Body of pancreas (tissue), 4 donors: Measurements from ENCODE around the gene GLT6D1. TPM values are rescaled to one million over a fixed set of nuclear protein-coding genes. Genes with fewer than 3 reads are reported as not detected.

ENCODE experiments used
- ATAC-seq: fragments of 150-250 bp; one replicate; pipeline ENCODE4 v1.9.1; 2016
- DNase-seq, 4 donors: peaks; one replicate each; pipeline ENCODE4 v3.0.0-alpha.2; 2019
- H3K27ac ChIP-seq, 4 donors: fragments of 200-600 bp; sonication (generic); 1 replicate in 3 of 4; 2 replicates in 1 of 4; pipeline versions ENCODE4 v1.5.1 to v1.6.1; 2016 to 2019; ENCODE audit warnings: mild to moderate bottlenecking in 1 of 4, mixed read lengths in 1 of 4, moderate library complexity in 1 of 4
- H3K27me3 ChIP-seq, 2 donors: fragments of 200-600 bp; sonication (generic); one replicate each; pipeline ENCODE4 v1.6.0; 2016; ENCODE audit warnings: mild to moderate bottlenecking in 1 of 2
- H3K36me3 ChIP-seq, 2 donors: fragments of 200-600 bp; sonication (generic); replicated peaks in 1 of 2; 2 replicates each; pipeline ENCODE4 v1.5.1; 2016; ENCODE audit warnings: low read depth in 2 of 2; ENCODE audit not compliant: insufficient read depth in 1 of 2
- H3K4me1 ChIP-seq: fragments of 200-600 bp; sonication (generic); one replicate; pipeline ENCODE4 v1.6.0; 2016
- H3K4me3 ChIP-seq, 2 donors: fragments of 200-600 bp; sonication (generic); 1 replicate in 1 of 2; 2 replicates in 1 of 2; pipeline ENCODE4 v1.5.1; 2016 to 2019
- H3K9me3 ChIP-seq, 3 donors: fragments of 200-600 bp; sonication (generic); 1 replicate in 2 of 3; 2 replicates in 1 of 3; pipeline ENCODE4 v1.5.1; 2016
- POLR2A ChIP-seq, 3 donors: fragments of 450-650 bp; IDR thresholded peaks; one replicate each; pipeline ENCODE4 v1.6.1; 2016; ENCODE audit warnings: antibody characterized with exemption in 3 of 3, mild to moderate bottlenecking in 2 of 3
- WGBS, 2 donors: methylation state at CpG; one replicate each; pipeline ENCODE4 v1.1.5; 2017; 5-methylcytosine and 5-hydroxymethylcytosine counted together
- intact Hi-C: fragments of 100-400 bp; cut with DNase I; formaldehyde crosslinking; loops from one replicate; pipeline ENCODE4 v1.15.1; 2023
- total RNA-seq, 2 donors: library from RNA; depleted of rRNA; stranded (reverse); fragments of >200 nt; gene quantifications; one replicate each; pipeline ENCODE4 v1.1.0, GENCODE V29; 2016
- TF ChIP-seq, protein P1 (sequence below), 7 experiments: fragments of 450-650 bp in 4 of 7; fragments of 200-600 bp in 3 of 7; sonication (generic) in 3 of 7; IDR thresholded peaks; one replicate each; pipeline ENCODE4 v1.5.1; 2016 to 2019; ENCODE audit warnings: antibody characterized with exemption in 7 of 7

Gene GLT6D1
- total RNA-seq, 2 donors from 2014 or later, result not detected

DNA sequence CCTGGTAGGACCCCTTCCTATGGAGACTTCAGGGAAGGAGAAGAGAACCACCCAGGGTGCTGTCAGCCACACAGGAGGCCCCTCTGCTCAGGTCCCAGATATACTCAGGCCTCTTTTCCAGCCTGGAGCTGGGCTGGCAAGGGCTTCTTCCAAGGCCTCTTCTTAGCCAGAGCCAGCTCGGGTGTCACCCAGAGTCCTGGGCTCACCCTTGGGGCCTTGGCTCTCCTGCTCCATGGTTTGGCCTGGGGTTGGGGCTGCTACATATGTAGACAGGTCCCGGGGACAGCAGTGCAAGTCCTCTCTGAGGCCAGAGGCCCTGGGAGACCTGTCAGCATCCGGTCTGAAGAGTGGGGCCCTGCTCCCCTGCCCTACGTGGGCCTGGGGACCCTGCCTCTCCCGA is 55.0 kb downstream of the GLT6D1 start:
- H3K9me3 ChIP-seq, result no peaks in the 10 kb centered on the region
- no peaks in the 10 kb centered on the region for H3K27me3 ChIP-seq
- no peak overlapping the region for H3K4me3 ChIP-seq
- H3K4me1 ChIP-seq, result no peaks in the 10 kb centered on the region
- no peak overlapping the region for H3K27ac ChIP-seq
- ATAC-seq (no peak), DNase-seq (no peak)
- TF ChIP-seq, protein P1, sequence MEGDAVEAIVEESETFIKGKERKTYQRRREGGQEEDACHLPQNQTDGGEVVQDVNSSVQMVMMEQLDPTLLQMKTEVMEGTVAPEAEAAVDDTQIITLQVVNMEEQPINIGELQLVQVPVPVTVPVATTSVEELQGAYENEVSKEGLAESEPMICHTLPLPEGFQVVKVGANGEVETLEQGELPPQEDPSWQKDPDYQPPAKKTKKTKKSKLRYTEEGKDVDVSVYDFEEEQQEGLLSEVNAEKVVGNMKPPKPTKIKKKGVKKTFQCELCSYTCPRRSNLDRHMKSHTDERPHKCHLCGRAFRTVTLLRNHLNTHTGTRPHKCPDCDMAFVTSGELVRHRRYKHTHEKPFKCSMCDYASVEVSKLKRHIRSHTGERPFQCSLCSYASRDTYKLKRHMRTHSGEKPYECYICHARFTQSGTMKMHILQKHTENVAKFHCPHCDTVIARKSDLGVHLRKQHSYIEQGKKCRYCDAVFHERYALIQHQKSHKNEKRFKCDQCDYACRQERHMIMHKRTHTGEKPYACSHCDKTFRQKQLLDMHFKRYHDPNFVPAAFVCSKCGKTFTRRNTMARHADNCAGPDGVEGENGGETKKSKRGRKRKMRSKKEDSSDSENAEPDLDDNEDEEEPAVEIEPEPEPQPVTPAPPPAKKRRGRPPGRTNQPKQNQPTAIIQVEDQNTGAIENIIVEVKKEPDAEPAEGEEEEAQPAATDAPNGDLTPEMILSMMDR (IDR thresholded peaks at IDR 0.05), result no peak
- TF ChIP-seq POLR2A (IDR thresholded peaks at IDR 0.05), result no peak
- WGBS, 2 donors, result 28 to 56% methylated on average over 3 to 5 of the region's 5 CpGs
- H3K36me3 ChIP-seq, result no peaks in the 10 kb centered on the region
- intact Hi-C loops, result no loop called here

DNA sequence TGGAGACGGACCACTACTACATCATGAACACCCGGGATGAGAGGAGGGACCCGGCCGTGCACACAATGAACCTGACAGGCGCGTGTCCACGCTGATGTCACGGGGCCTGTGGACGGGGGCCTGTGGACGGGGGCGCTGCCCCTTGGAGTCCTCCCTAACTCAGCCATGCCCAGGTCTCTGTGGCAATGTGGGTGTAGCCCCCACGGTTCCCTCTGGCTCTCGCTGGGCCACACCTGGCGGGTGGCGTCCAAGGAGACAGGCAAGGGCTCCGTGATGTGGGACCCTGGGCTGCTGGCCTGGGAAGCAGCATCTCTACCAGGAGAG is 55.7 kb downstream of the GLT6D1 start:
- TF ChIP-seq POLR2A (IDR thresholded peaks at IDR 0.05), result no peak
- TF ChIP-seq, protein P1 (IDR thresholded peaks at IDR 0.05), result no peak
- H3K27me3 ChIP-seq, result no peaks in the 10 kb centered on the region
- intact Hi-C loops, result no loop called here
- H3K9me3 ChIP-seq, result no peaks in the 10 kb centered on the region
- no peaks in the 10 kb centered on the region for H3K4me1 ChIP-seq
- no peaks in the 10 kb centered on the region for H3K36me3 ChIP-seq
- WGBS, 2 donors, result 74 to 84% methylated on average over 6 to 16 of the region's 16 CpGs
- no peak overlapping the region for H3K4me3 ChIP-seq
- DNase-seq (no peak), ATAC-seq (no peak)
- H3K27ac ChIP-seq, result no peak overlapping the region

DNA sequence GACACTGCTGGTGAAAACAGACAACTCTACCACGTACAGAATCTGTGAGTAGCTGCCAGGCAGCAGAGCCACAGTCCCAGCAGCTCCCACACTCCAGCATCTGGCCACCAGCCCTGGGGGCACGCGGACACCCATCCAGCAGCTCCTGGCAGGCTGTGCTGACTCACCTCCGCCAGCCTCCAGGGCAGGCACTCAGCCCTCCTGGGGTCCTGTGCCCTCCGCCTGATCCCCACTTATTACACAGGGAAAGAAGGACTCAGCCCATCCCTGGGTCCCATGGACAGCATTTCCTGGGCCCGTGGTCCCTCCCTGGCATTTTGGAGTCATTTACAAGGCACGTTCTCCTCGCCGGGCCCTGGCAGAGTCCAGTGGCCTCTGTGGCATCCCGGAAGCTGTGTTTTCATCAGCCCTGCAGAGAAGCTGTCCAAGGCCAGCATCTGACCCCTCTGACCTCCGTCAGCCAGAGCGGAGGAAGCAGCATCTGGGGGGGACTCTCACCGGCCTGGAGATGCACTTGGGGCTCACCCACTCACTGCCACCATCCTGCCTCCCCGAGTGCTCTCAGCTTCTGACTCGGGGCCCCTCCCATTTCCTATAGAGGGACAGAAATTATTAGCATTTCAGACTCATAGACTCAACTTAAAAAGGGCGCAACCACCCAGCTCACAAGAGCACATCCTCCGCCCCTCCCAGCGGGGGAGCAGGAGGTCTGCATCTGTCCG is 56.2 kb downstream of the GLT6D1 start:
- 56 to 75% methylated on average over 6 to 19 of the region's 19 CpGs for WGBS, 2 donors
- no peaks in the 10 kb centered on the region for H3K27me3 ChIP-seq
- no peak overlapping the region for H3K27ac ChIP-seq
- no peaks in the 10 kb centered on the region for H3K4me1 ChIP-seq
- H3K36me3 ChIP-seq, result no peaks in the 10 kb centered on the region
- DNase-seq, result no peak
- intact Hi-C loops, result no loop called here
- TF ChIP-seq, protein P1 (IDR thresholded peaks at IDR 0.05), result no peak
- no peak for TF ChIP-seq POLR2A (IDR thresholded peaks at IDR 0.05)
- no peak for ATAC-seq
- H3K4me3 ChIP-seq, result no peak overlapping the region
- H3K9me3 ChIP-seq, result no peaks in the 10 kb centered on the region

DNA sequence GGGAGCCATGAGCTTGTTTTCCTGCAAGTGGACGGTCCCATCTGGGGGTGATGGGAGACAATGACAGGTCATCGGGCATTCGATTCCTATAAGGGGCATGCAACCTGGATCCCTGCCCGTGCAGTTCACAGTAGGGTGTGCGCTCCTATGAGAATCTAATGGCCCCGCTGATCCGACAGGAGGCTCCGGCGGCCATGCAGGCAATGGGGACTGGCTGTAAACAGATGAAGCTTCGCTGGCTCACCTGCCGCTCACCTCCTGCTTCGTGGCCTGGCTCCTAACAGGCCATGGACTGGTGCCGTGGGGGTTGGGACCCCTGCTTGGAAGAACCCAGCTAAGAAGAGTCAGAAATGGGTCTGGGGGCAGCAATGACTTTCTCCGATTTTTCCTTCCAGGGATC is 56.8 kb downstream of the GLT6D1 start:
- Histone ChIP-seq H3K27me3 (no peaks in the 10 kb centered on the region), H3K4me1 (no peaks in the 10 kb centered on the region), H3K9me3 (no peaks in the 10 kb centered on the region), H3K4me3 (no peak overlapping the region), H3K27ac (no peak overlapping the region), H3K36me3 (no peaks in the 10 kb centered on the region)
- WGBS, 2 donors, result 67 to 71% methylated on average over 7 to 14 of the region's 14 CpGs
- ATAC-seq (no peak), DNase-seq (no peak)
- no peak for TF ChIP-seq POLR2A (IDR thresholded peaks at IDR 0.05)
- TF ChIP-seq, protein P1 (IDR thresholded peaks at IDR 0.05), result no peak
- intact Hi-C loops, result no loop called here
